ENCODE data around the gene OR5M8.

DNA sequence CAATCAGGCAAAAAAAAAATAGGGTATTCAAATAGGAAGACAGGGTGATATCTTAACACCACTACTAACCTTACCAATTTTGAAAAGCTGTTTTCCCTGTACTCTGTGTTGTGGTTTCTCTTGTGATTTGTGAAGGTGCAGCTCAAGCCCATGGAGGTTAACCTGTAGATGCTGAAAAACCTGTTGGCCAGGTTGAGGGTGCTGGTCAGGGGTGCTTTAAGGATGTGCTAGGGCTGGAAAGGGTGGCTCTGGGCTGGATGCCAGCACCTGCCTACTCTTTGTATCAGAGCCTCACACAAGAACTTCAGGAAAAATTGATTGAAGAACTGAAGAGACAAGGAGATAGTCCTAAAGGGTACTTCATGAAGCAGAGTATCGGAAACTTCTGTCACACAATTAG is 18.3 kb upstream of the OR5M8 start:
- TF ChIP-seq, protein P1, sequence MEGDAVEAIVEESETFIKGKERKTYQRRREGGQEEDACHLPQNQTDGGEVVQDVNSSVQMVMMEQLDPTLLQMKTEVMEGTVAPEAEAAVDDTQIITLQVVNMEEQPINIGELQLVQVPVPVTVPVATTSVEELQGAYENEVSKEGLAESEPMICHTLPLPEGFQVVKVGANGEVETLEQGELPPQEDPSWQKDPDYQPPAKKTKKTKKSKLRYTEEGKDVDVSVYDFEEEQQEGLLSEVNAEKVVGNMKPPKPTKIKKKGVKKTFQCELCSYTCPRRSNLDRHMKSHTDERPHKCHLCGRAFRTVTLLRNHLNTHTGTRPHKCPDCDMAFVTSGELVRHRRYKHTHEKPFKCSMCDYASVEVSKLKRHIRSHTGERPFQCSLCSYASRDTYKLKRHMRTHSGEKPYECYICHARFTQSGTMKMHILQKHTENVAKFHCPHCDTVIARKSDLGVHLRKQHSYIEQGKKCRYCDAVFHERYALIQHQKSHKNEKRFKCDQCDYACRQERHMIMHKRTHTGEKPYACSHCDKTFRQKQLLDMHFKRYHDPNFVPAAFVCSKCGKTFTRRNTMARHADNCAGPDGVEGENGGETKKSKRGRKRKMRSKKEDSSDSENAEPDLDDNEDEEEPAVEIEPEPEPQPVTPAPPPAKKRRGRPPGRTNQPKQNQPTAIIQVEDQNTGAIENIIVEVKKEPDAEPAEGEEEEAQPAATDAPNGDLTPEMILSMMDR (IDR thresholded peaks at IDR 0.05): no peak
- TF ChIP-seq EP300 (IDR thresholded peaks at IDR 0.05): no peak
- no peak for TF ChIP-seq POLR2AphosphoS5 (IDR thresholded peaks at IDR 0.05)

Data from stomach (tissue), 4 donors.